ENCODE measurements around the gene CNN1.

- TF ChIP-seq CTCF (IDR thresholded peaks at IDR 0.05) (peak in 3 of 4 experiments; percentile 24 to 50 (median 49)), POLR2A (IDR thresholded peaks at IDR 0.05) (peak; percentile 89 to 91), POLR2AphosphoS5 (IDR thresholded peaks at IDR 0.05) (peak; percentile 94), EP300 (IDR thresholded peaks at IDR 0.05) (peak; percentile 12)
Observed at GRCh38 chr19:11597202-11598102, 58.8 kb downstream of the CNN1 start, which contains the start of gene ZNF627.
